GOT3 (cell line): ENCODE data around the gene RPL37A.

ENCODE experiments used
- DNase-seq: peaks from one replicate; lab custom pipeline; 2025; ENCODE audit warnings: mixed read lengths; lab: John Stamatoyannopoulos, UW

RPL37A gene

GRCh38 chr2:216548901-216549331 is 50.3 kb downstream of the RPL37A start:
- DNase-seq: no peak

GRCh38 chr2:216549926-216550690 is 51.5 kb downstream of the RPL37A start:
- no peak for DNase-seq

- no peak for DNase-seq
Observed at GRCh38 chr2:216551234-216552068, 52.8 kb downstream of the RPL37A start.

- no peak for DNase-seq
Observed at GRCh38 chr2:216553093-216553478, 54.4 kb downstream of the RPL37A start.
